Measurements from ENCODE around the gene FNDC10.

FNDC10 gene

GRCh38 chr1:1553821-1554494, 46.0 kb downstream of the FNDC10 start:
- Histone ChIP-seq H3K9ac (ENCODE audit: low read depth, low read length) (no peak overlapping the region), H3K9me3 (ENCODE audit: control insufficient read depth, insufficient read depth, low read length) (no peaks in the 10 kb centered on the region), H3K4me1 (ENCODE audit: control insufficient read depth, insufficient read depth, low read length) (no peaks in the 10 kb centered on the region), H3K4me3 (ENCODE audit: low read depth, low read length) (no peak overlapping the region), H3K27me3 (ENCODE audit: control insufficient read depth, insufficient read depth, low read length) (no peaks in the 10 kb centered on the region), H3K36me3 (ENCODE audit: control insufficient read depth, insufficient read depth, low read length) (peaks cover 5% of the 10 kb centered on the region)

- Histone ChIP-seq H3K36me3 (ENCODE audit: control insufficient read depth, insufficient read depth, low read length) (peaks cover 9% of the 10 kb centered on the region), H3K27me3 (ENCODE audit: control insufficient read depth, insufficient read depth, low read length) (no peaks in the 10 kb centered on the region), H3K9ac (ENCODE audit: low read depth, low read length) (peak overlapping the region; percentile 24), H3K9me3 (ENCODE audit: control insufficient read depth, insufficient read depth, low read length) (no peaks in the 10 kb centered on the region), H3K4me1 (ENCODE audit: control insufficient read depth, insufficient read depth, low read length) (no peaks in the 10 kb centered on the region), H3K4me3 (ENCODE audit: low read depth, low read length) (no peak overlapping the region)
These were observed 47.7 kb downstream of the FNDC10 start for GRCh38 chr1:1552263-1552639.

- no peaks in the 10 kb centered on the region for H3K4me1 ChIP-seq (ENCODE audit: control insufficient read depth, insufficient read depth, low read length)
- no peaks in the 10 kb centered on the region for H3K27me3 ChIP-seq (ENCODE audit: control insufficient read depth, insufficient read depth, low read length)
- H3K9me3 ChIP-seq (ENCODE audit: control insufficient read depth, insufficient read depth, low read length): no peaks in the 10 kb centered on the region
- peaks cover 13% of the 10 kb centered on the region for H3K36me3 ChIP-seq (ENCODE audit: control insufficient read depth, insufficient read depth, low read length)
- no peak overlapping the region for H3K4me3 ChIP-seq (ENCODE audit: low read depth, low read length)
- H3K9ac ChIP-seq (ENCODE audit: low read depth, low read length): peak overlapping the region; percentile 24
These were observed 48.2 kb downstream of the FNDC10 start for GRCh38 chr1:1551524-1552262.

- no peaks in the 10 kb centered on the region for H3K4me1 ChIP-seq (ENCODE audit: control insufficient read depth, insufficient read depth, low read length)
- no peak overlapping the region for H3K4me3 ChIP-seq (ENCODE audit: low read depth, low read length)
- no peaks in the 10 kb centered on the region for H3K9me3 ChIP-seq (ENCODE audit: control insufficient read depth, insufficient read depth, low read length)
- peaks cover 13% of the 10 kb centered on the region for H3K36me3 ChIP-seq (ENCODE audit: control insufficient read depth, insufficient read depth, low read length)
- H3K9ac ChIP-seq (ENCODE audit: low read depth, low read length): no peak overlapping the region
- no peaks in the 10 kb centered on the region for H3K27me3 ChIP-seq (ENCODE audit: control insufficient read depth, insufficient read depth, low read length)
These were observed 49.1 kb downstream of the FNDC10 start for GRCh38 chr1:1550591-1551432.

GRCh38 chr1:1550087-1550486, 49.8 kb downstream of the FNDC10 start:
- Histone ChIP-seq H3K27me3 (ENCODE audit: control insufficient read depth, insufficient read depth, low read length) (no peaks in the 10 kb centered on the region), H3K36me3 (ENCODE audit: control insufficient read depth, insufficient read depth, low read length) (peaks cover 13% of the 10 kb centered on the region), H3K4me1 (ENCODE audit: control insufficient read depth, insufficient read depth, low read length) (no peaks in the 10 kb centered on the region), H3K4me3 (ENCODE audit: low read depth, low read length) (no peak overlapping the region), H3K9ac (ENCODE audit: low read depth, low read length) (no peak overlapping the region), H3K9me3 (ENCODE audit: control insufficient read depth, insufficient read depth, low read length) (no peaks in the 10 kb centered on the region)

- Histone ChIP-seq H3K4me1 (ENCODE audit: control insufficient read depth, insufficient read depth, low read length) (no peaks in the 10 kb centered on the region), H3K4me3 (ENCODE audit: low read depth, low read length) (no peak overlapping the region), H3K27me3 (ENCODE audit: control insufficient read depth, insufficient read depth, low read length) (no peaks in the 10 kb centered on the region), H3K36me3 (ENCODE audit: control insufficient read depth, insufficient read depth, low read length) (peaks cover 17% of the 10 kb centered on the region), H3K9me3 (ENCODE audit: control insufficient read depth, insufficient read depth, low read length) (no peaks in the 10 kb centered on the region), H3K9ac (ENCODE audit: low read depth, low read length) (no peak overlapping the region)
These were observed 51.3 kb downstream of the FNDC10 start for GRCh38 chr1:1548591-1548990.
